ENCODE results near the gene NARF. TPM values are rescaled to one million over a fixed set of nuclear protein-coding genes. Genes with fewer than 3 reads are reported as not detected.

Gene NARF
- total RNA-seq, 2 donors from 2014 or later, result 64.0 to 70.8 TPM

GRCh38 chr17:82435601-82436583 is 22.6 kb upstream of the NARF start:
- Mint-ChIP-seq H3K4me1 (no peaks in the 10 kb centered on the region), H3K27ac (no peak overlapping the region), H3K36me3 (ENCODE audit: low read depth) (no peaks in the 10 kb centered on the region), H3K4me3 (no peak overlapping the region), H3K27me3 (ENCODE audit: insufficient read depth) (no peaks in the 10 kb centered on the region), H3K9me3 (no peaks in the 10 kb centered on the region)
- 86 to 87% methylated on average over 32 to 43 of the region's 43 CpGs for WGBS, 2 experiments (ENCODE audit: insufficient coverage in 1 of 2, insufficient read length in 1 of 2)
- Histone ChIP-seq H3K9ac (ENCODE audit: extremely low read depth, low read length, poor library complexity, severe bottlenecking) (no peak overlapping the region), H3K36me3 (ENCODE audit: control insufficient read depth, insufficient read depth, low read length) (no peaks in the 10 kb centered on the region), H3K27ac (ENCODE audit: low read depth, low read length) (no peak overlapping the region), H3K27me3 (ENCODE audit: control insufficient read depth, insufficient read depth, low read length, poor library complexity, severe bottlenecking) (no peaks in the 10 kb centered on the region), H3K4me1 (ENCODE audit: control insufficient read depth, insufficient read depth, low read length) (no peaks in the 10 kb centered on the region), H3K4me3 (ENCODE audit: low read length) (no peak overlapping the region), H3K9me3 (ENCODE audit: control insufficient read depth, low read length) (no peaks in the 10 kb centered on the region)
- TF ChIP-seq CTCF (conservative IDR thresholded peaks at IDR 0.05), result no peak
- DNase-seq, result no peak

- no peaks in the 10 kb centered on the region for H3K9me3 ChIP-seq (ENCODE audit: control insufficient read depth, low read length)
These were observed 21.8 kb upstream of the NARF start for GRCh38 chr17:82436601-82437324.

GRCh38 chr17:82437325-82437668 is 21.2 kb upstream of the NARF start:
- Histone ChIP-seq H3K9me3 (ENCODE audit: control insufficient read depth, low read length) (no peaks in the 10 kb centered on the region), H3K4me1 (ENCODE audit: control insufficient read depth, insufficient read depth, low read length) (no peaks in the 10 kb centered on the region), H3K9ac (ENCODE audit: extremely low read depth, low read length, poor library complexity, severe bottlenecking) (no peak overlapping the region), H3K27me3 (ENCODE audit: control insufficient read depth, insufficient read depth, low read length, poor library complexity, severe bottlenecking) (no peaks in the 10 kb centered on the region), H3K4me3 (ENCODE audit: low read length) (no peak overlapping the region), H3K36me3 (ENCODE audit: control insufficient read depth, insufficient read depth, low read length) (no peaks in the 10 kb centered on the region), H3K27ac (ENCODE audit: low read depth, low read length) (no peak overlapping the region)
- Mint-ChIP-seq H3K9me3 (no peaks in the 10 kb centered on the region), H3K4me3 (no peak overlapping the region), H3K4me1 (no peaks in the 10 kb centered on the region), H3K36me3 (ENCODE audit: low read depth) (no peaks in the 10 kb centered on the region), H3K27ac (no peak overlapping the region), H3K27me3 (ENCODE audit: insufficient read depth) (no peaks in the 10 kb centered on the region)
- TF ChIP-seq CTCF (conservative IDR thresholded peaks at IDR 0.05), result no peak
- DNase-seq, result no peak
- 87 to 92% methylated on average over 10 to 18 of the region's 18 CpGs for WGBS, 2 experiments (ENCODE audit: insufficient coverage in 1 of 2, insufficient read length in 1 of 2)

More at GRCh38 chr17:82436601-82437324, 21.8 kb upstream of the NARF start:
- Mint-ChIP-seq H3K27me3 (ENCODE audit: insufficient read depth) (no peaks in the 10 kb centered on the region), H3K4me1 (no peaks in the 10 kb centered on the region), H3K36me3 (ENCODE audit: low read depth) (no peaks in the 10 kb centered on the region), H3K9me3 (no peaks in the 10 kb centered on the region), H3K4me3 (no peak overlapping the region), H3K27ac (no peak overlapping the region)
- H3K27ac ChIP-seq (ENCODE audit: low read depth, low read length), result no peak overlapping the region
- no peak overlapping the region for H3K9ac ChIP-seq (ENCODE audit: extremely low read depth, low read length, poor library complexity, severe bottlenecking)
- no peaks in the 10 kb centered on the region for H3K36me3 ChIP-seq (ENCODE audit: control insufficient read depth, insufficient read depth, low read length)
- peak; percentile 45 for DNase-seq
- H3K27me3 ChIP-seq (ENCODE audit: control insufficient read depth, insufficient read depth, low read length, poor library complexity, severe bottlenecking), result no peaks in the 10 kb centered on the region
- 92 to 93% methylated on average over 21 to 36 of the region's 36 CpGs for WGBS, 2 experiments (ENCODE audit: insufficient coverage in 1 of 2, insufficient read length in 1 of 2)
- no peak for TF ChIP-seq CTCF (conservative IDR thresholded peaks at IDR 0.05)
- H3K4me3 ChIP-seq (ENCODE audit: low read length), result no peak overlapping the region
- no peaks in the 10 kb centered on the region for H3K4me1 ChIP-seq (ENCODE audit: control insufficient read depth, insufficient read depth, low read length)
